ENCODE measurements around the gene SLC66A1.
"Not testable (repeated sequence)": the region's sequence is repeated elsewhere in the genome, so short reads cannot be mapped to it uniquely, and the experiment has no call there.

Gene SLC66A1

GRCh38 chr1:19311931-19312781 is at the start of gene SLC66A1, which contains the start of gene AKR7A2:
TSS of gene SLC66A1 (plus strand) at chr1:19312326. CDS start at chr1:19317678, 5,352 bp downstream.
TSS of gene AKR7A2 (minus strand) at chr1:19312144. CDS start at chr1:19312124, 20 bp downstream.
- DNase-seq (ENCODE audit: low read depth in 2 of 2), result peak; percentile 83 to 84

- no peak for DNase-seq (ENCODE audit: low read depth in 2 of 2)
These were observed 49.4 kb upstream of the SLC66A1 start for GRCh38 chr1:19262744-19263143.

GRCh38 chr1:19268445-19268844 is 43.7 kb upstream of the SLC66A1 start:
- DNase-seq (ENCODE audit: low read depth in 2 of 2), result no peak

- DNase-seq (ENCODE audit: low read depth in 2 of 2), result not testable (repeated sequence)
These were observed 42.4 kb upstream of the SLC66A1 start for GRCh38 chr1:19269427-19270342.

GRCh38 chr1:19270343-19270730 is 41.8 kb upstream of the SLC66A1 start:
- not testable (repeated sequence) for DNase-seq (ENCODE audit: low read depth in 2 of 2)

- DNase-seq (ENCODE audit: low read depth in 2 of 2), result no peak
These were observed 40.1 kb upstream of the SLC66A1 start for GRCh38 chr1:19272064-19272463.

- DNase-seq (ENCODE audit: low read depth in 2 of 2), result no peak
These were observed 38.9 kb upstream of the SLC66A1 start for GRCh38 chr1:19273106-19273843.

- DNase-seq (ENCODE audit: low read depth in 2 of 2), result not testable (repeated sequence)
These were observed 38.1 kb upstream of the SLC66A1 start for GRCh38 chr1:19273844-19274531.

- no peak for DNase-seq (ENCODE audit: low read depth in 2 of 2)
These were observed 37.5 kb upstream of the SLC66A1 start for GRCh38 chr1:19274636-19275035.

- DNase-seq (ENCODE audit: low read depth in 2 of 2), result no peak
These were observed 28.2 kb upstream of the SLC66A1 start for GRCh38 chr1:19283891-19284290.

GRCh38 chr1:19284881-19285280 is 27.2 kb upstream of the SLC66A1 start:
- DNase-seq (ENCODE audit: low read depth in 2 of 2), result no peak

- DNase-seq (ENCODE audit: low read depth in 2 of 2), result not testable (repeated sequence)
These were observed 26.8 kb upstream of the SLC66A1 start for GRCh38 chr1:19285366-19285765.

GRCh38 chr1:19285807-19286206 is 26.3 kb upstream of the SLC66A1 start:
- DNase-seq (ENCODE audit: low read depth in 2 of 2), result not testable (repeated sequence)

GRCh38 chr1:19287436-19288185 is 24.5 kb upstream of the SLC66A1 start:
- no peak for DNase-seq (ENCODE audit: low read depth in 2 of 2)

- peak in 1 of 2 donors; percentile 11 for DNase-seq (ENCODE audit: low read depth in 2 of 2)
These were observed 23.5 kb upstream of the SLC66A1 start, which contains the start of gene AKR7A3 for GRCh38 chr1:19288324-19289241. TSS of gene AKR7A3 (minus strand) at chr1:19288770. CDS start at chr1:19288709, 61 bp downstream.

GRCh38 chr1:19289244-19289643 is 22.9 kb upstream of the SLC66A1 start:
- no peak for DNase-seq (ENCODE audit: low read depth in 2 of 2)

GRCh38 chr1:19294638-19295037 is 17.5 kb upstream of the SLC66A1 start:
- DNase-seq (ENCODE audit: low read depth in 2 of 2), result no peak

- no peak for DNase-seq (ENCODE audit: low read depth in 2 of 2)
These were observed 11.9 kb upstream of the SLC66A1 start for GRCh38 chr1:19300211-19300610.

- DNase-seq (ENCODE audit: low read depth in 2 of 2), result not testable (repeated sequence)
These were observed 8.0 kb upstream of the SLC66A1 start for GRCh38 chr1:19304081-19304480.
